ENCODE results near the gene TGIF2.

TGIF2 gene

GRCh38 chr20:36573103-36573797, at the start of gene TGIF2:
TGIF2 (plus strand) TSS chr20:36573597; CDS start chr20:36578775, 5,178 bp downstream.
- peak; percentile 83 for DNase-seq (ENCODE audit: low read depth)

GRCh38 chr20:36525620-36526365, 47.6 kb upstream of the TGIF2 start:
- no peak for DNase-seq (ENCODE audit: low read depth)

- no peak for DNase-seq (ENCODE audit: low read depth)
Measured at GRCh38 chr20:36526521-36527011, 46.8 kb upstream of the TGIF2 start.

- no peak for DNase-seq (ENCODE audit: low read depth)
Measured at GRCh38 chr20:36527331-36528125, 45.9 kb upstream of the TGIF2 start.

- DNase-seq (ENCODE audit: low read depth), result no peak
Measured at GRCh38 chr20:36528176-36528874, 45.1 kb upstream of the TGIF2 start.

GRCh38 chr20:36528875-36529417, 44.5 kb upstream of the TGIF2 start:
- DNase-seq (ENCODE audit: low read depth), result no peak

- DNase-seq (ENCODE audit: low read depth), result no peak
Measured at GRCh38 chr20:36532388-36532787, 41.0 kb upstream of the TGIF2 start.

GRCh38 chr20:36532822-36533221, 40.6 kb upstream of the TGIF2 start:
- no peak for DNase-seq (ENCODE audit: low read depth)

GRCh38 chr20:36538026-36538722, 35.2 kb upstream of the TGIF2 start:
- no peak for DNase-seq (ENCODE audit: low read depth)

GRCh38 chr20:36540551-36541211, 32.7 kb upstream of the TGIF2 start:
- no peak for DNase-seq (ENCODE audit: low read depth)

- no peak for DNase-seq (ENCODE audit: low read depth)
Measured at GRCh38 chr20:36541227-36541767, 32.1 kb upstream of the TGIF2 start, which contains the start of gene MYL9. MYL9 (plus strand) TSS chr20:36541519; CDS start chr20:36544885, 3,366 bp downstream.

- no peak for DNase-seq (ENCODE audit: low read depth)
Measured at GRCh38 chr20:36541768-36542488, 31.5 kb upstream of the TGIF2 start.

- DNase-seq (ENCODE audit: low read depth), result no peak
Measured at GRCh38 chr20:36542516-36543183, 30.7 kb upstream of the TGIF2 start.

- no peak for DNase-seq (ENCODE audit: low read depth)
Measured at GRCh38 chr20:36543184-36544133, 29.9 kb upstream of the TGIF2 start.

GRCh38 chr20:36544134-36545018, 29.0 kb upstream of the TGIF2 start:
- no peak for DNase-seq (ENCODE audit: low read depth)

GRCh38 chr20:36546111-36546736, 27.2 kb upstream of the TGIF2 start:
- DNase-seq (ENCODE audit: low read depth), result no peak
